ENCODE measurements around the gene FHOD3. TPM values are rescaled to one million over a fixed set of nuclear protein-coding genes. Genes with fewer than 3 reads are reported as not detected.

FHOD3 gene
- polyA plus RNA-seq, 2 of the 4 experiments (the other 2 are of a cell fraction) = 2.5 to 3.6 TPM

DNA sequence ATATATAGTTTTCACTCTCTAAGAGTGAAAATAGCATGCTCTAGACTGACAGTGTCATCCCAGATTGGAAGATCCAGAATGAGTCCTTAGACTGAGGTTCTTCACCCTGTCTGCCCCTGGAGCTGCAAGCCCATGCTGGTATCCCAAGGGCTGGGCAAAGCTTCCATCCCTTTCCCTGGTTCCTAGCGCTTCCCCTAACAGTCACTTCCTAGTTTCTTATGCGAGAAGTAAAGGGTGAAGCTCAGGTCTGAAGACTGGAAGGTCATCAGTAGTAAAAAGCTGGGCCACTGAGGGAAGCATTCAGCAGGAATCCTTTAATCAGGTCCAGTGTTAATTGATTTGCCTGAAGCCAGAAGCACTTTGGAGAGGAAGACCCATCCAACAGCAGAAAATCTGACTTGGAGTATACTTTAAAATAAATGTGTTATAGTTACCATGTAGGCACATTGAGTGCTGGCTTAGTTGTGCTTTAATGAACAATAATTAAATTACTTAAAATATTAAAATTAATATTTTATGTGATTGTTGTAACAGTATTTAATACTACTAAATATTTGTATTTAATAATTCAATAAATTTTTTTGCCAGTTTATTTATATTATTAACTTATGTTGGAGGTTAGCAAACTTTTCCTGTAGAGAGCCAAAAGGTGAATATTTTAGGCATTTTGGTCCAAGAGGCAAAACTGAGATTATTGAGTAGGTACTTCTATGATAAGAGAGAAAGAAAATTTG is 237.9 kb downstream of the FHOD3 start:
- Histone ChIP-seq H3K4me1 (no peaks in the 10 kb centered on the region), H3K9me3 (no peaks in the 10 kb centered on the region), H3K4me2 (no peak overlapping the region), H3K27ac (no peak overlapping the region), H3K4me3 (no peak overlapping the region)
- ChIA-PET CTCF (interaction anchor here (1.7 kb wide), 1 partner anchor 37 kb away, joined by 5 read pairs; no protein-coding TSS in a partner anchor), POLR2A (no interaction called here)
- TF ChIP-seq CHD4 (IDR thresholded peaks at IDR 0.05; ENCODE audit: borderline replicate concordance) = no peak
- 77% methylated on average over 2 of the region's 2 CpGs for WGBS (ENCODE audit: missing lambda C conversion rate)
- no peak for FAIRE-seq
- ATAC-seq = no peak
- DNase-seq (ENCODE audit: low read depth in 1 of 2, low spot score in 1 of 2) = no peak

DNA sequence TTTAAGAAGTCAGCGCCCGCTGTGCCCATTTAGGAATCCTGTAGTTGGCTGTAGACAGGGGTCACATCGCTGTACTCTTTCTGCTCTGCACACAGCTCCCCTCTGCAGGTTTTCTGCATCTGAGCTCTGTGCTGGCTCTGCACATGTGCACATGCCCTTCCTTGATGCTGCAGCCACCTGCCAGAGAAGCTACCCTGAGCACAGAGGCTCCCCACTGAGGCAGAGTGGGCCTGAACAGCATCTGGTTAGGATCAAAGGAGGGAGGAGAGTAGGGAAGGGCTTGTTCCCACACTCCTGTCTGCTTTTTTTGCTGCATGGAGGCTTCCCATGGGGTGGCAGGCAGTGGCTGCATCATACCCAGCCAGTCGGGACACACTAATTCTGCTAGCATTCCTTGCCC is 238.9 kb downstream of the FHOD3 start:
- H3K4me2 ChIP-seq = no peak overlapping the region
- H3K4me3 ChIP-seq = no peak overlapping the region
- POLR2A ChIA-PET = no interaction called here
- TF ChIP-seq RAD21 (conservative IDR thresholded peaks at IDR 0.05 in 1 of 2, IDR thresholded peaks at IDR 0.05 in 1 of 2) (no peak), EHF (CRISPR knock-in tag; IDR thresholded peaks at IDR 0.05) (no peak), KDM5A (IDR thresholded peaks at IDR 0.05) (no peak), NR3C1 (IDR thresholded peaks at IDR 0.05) (no peak), ZNF302 (CRISPR knock-in tag; IDR thresholded peaks at IDR 0.05) (no peak), EHMT2 (IDR thresholded peaks at IDR 0.05; ENCODE audit: low read depth) (no peak), PHF8 (IDR thresholded peaks at IDR 0.05; ENCODE audit: borderline replicate concordance, low read depth) (no peak), NFE2L2 (conservative IDR thresholded peaks at IDR 0.05; ENCODE audit: low read length) (no peak)
- TF ChIP-seq, protein P1, sequence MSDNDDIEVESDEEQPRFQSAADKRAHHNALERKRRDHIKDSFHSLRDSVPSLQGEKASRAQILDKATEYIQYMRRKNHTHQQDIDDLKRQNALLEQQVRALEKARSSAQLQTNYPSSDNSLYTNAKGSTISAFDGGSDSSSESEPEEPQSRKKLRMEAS (IDR thresholded peaks at IDR 0.05) = no peak
- TF ChIP-seq, protein P2, sequence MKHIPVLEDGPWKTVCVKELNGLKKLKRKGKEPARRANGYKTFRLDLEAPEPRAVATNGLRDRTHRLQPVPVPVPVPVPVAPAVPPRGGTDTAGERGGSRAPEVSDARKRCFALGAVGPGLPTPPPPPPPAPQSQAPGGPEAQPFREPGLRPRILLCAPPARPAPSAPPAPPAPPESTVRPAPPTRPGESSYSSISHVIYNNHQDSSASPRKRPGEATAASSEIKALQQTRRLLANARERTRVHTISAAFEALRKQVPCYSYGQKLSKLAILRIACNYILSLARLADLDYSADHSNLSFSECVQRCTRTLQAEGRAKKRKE (CRISPR knock-in tag; IDR thresholded peaks at IDR 0.05; ENCODE audit: low read depth) = no peak
- TF ChIP-seq, protein P3, sequence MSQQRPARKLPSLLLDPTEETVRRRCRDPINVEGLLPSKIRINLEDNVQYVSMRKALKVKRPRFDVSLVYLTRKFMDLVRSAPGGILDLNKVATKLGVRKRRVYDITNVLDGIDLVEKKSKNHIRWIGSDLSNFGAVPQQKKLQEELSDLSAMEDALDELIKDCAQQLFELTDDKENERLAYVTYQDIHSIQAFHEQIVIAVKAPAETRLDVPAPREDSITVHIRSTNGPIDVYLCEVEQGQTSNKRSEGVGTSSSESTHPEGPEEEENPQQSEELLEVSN (IDR thresholded peaks at IDR 0.05; ENCODE audit: borderline replicate concordance, low read depth) = no peak
- CTCF ChIA-PET = no interaction called here
- DNase-seq (ENCODE audit: low read depth in 1 of 2, low spot score in 1 of 2) (no peak), FAIRE-seq (no peak), ATAC-seq (no peak)
- no peak overlapping the region for H3K27ac ChIP-seq
- no peaks in the 10 kb centered on the region for H3K4me1 ChIP-seq
- 44% methylated on average over 4 of the region's 4 CpGs for WGBS (ENCODE audit: missing lambda C conversion rate)
- no peaks in the 10 kb centered on the region for H3K9me3 ChIP-seq

DNA sequence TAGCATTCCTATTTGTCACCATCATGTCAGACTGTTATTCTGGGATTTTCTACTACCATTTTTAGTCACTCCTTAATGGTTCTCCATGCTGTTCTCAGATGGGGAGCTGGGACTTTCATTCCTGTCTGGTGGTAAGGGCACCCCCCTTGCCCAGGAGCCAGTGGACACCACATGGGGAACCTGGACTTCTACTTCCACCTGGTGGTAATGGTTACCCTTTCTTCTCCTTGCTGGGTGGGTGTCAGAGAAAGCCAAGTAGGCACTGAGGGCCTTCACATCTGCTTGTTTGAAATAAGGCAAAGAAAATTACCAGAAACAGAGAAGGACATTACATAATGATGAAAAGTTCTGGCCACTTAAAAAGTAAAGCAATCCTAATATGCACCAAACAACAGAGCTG is 239.8 kb downstream of the FHOD3 start:
- POLR2A ChIA-PET = no interaction called here
- Histone ChIP-seq H3K4me2 (no peak overlapping the region), H3K4me1 (no peaks in the 10 kb centered on the region), H3K27ac (no peak overlapping the region), H3K4me3 (no peak overlapping the region), H3K9me3 (no peaks in the 10 kb centered on the region)
- no peak for TF ChIP-seq RFX5 (IDR thresholded peaks at IDR 0.05)
- no peak for TF ChIP-seq HOXB13 (CRISPR knock-in tag; IDR thresholded peaks at IDR 0.05; ENCODE audit: low read depth)
- TF ChIP-seq FOXS1 (CRISPR knock-in tag; IDR thresholded peaks at IDR 0.05) = no peak
- no peak for TF ChIP-seq KDM5A (IDR thresholded peaks at IDR 0.05)
- FAIRE-seq (no peak), ATAC-seq (no peak), DNase-seq (ENCODE audit: low read depth in 1 of 2, low spot score in 1 of 2) (no peak)
- CTCF ChIA-PET = interaction anchor here (0.7 kb wide), 1 partner anchor 27 kb away, joined by 5 read pairs; no protein-coding TSS in a partner anchor

DNA sequence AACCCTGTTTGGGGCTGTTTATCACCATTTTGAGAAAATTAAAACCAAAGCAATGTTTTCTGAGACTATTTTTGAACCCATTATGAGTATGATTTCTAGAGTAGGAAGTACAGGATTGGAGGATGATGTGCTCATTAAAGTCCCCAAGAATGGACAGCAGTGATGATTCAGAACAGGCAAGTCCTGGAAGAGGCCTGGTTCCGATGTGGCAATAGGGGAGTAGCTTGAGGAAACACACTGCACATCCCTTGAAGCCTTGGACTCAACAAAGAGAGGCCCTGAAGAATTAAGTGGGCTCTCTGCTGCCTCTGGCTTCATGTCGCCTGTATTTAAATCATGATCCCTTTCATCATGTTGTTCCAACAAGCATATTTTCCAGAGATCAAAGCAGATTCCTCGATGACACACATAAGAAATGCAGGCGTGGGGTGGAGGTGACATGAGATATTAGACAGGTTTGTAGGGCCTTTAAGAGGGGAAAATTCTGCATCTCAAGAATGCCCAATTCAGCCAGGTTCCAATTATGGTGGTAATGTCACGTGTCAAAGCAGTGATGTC is 242.2 kb downstream of the FHOD3 start:
- CTCF ChIA-PET = interaction anchor here (0.6 kb wide), 1 partner anchor 409 kb away, joined by 4 read pairs; no protein-coding TSS in a partner anchor
- no peak for FAIRE-seq
- DNase-seq (ENCODE audit: low read depth in 1 of 2, low spot score in 1 of 2) = no peak
- no peak for ATAC-seq
- Histone ChIP-seq H3K9me3 (no peaks in the 10 kb centered on the region), H3K4me1 (no peaks in the 10 kb centered on the region), H3K4me3 (no peak overlapping the region), H3K27ac (no peak overlapping the region), H3K4me2 (no peak overlapping the region)
- 50% methylated on average over 5 of the region's 5 CpGs for WGBS (ENCODE audit: missing lambda C conversion rate)
- POLR2A ChIA-PET = no interaction called here
- TF ChIP-seq, protein P4, sequence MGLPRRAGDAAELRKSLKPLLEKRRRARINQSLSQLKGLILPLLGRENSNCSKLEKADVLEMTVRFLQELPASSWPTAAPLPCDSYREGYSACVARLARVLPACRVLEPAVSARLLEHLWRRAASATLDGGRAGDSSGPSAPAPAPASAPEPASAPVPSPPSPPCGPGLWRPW (IDR thresholded peaks at IDR 0.05) = no peak
- TF ChIP-seq, protein P5, sequence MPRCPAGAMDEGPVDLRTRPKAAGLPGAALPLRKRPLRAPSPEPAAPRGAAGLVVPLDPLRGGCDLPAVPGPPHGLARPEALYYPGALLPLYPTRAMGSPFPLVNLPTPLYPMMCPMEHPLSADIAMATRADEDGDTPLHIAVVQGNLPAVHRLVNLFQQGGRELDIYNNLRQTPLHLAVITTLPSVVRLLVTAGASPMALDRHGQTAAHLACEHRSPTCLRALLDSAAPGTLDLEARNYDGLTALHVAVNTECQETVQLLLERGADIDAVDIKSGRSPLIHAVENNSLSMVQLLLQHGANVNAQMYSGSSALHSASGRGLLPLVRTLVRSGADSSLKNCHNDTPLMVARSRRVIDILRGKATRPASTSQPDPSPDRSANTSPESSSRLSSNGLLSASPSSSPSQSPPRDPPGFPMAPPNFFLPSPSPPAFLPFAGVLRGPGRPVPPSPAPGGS (IDR thresholded peaks at IDR 0.05) = no peak
- TF ChIP-seq HOXA7 (CRISPR knock-in tag; IDR thresholded peaks at IDR 0.05) = no peak
- TF ChIP-seq, protein P1 (IDR thresholded peaks at IDR 0.05) = no peak
- no peak for TF ChIP-seq SMC3 (IDR thresholded peaks at IDR 0.05)
- no peak for TF ChIP-seq KDM1A (IDR thresholded peaks at IDR 0.05; ENCODE audit: low read depth)
- TF ChIP-seq SREBF2 (IDR thresholded peaks at IDR 0.05) = no peak
- TF ChIP-seq NFE2L2 (conservative IDR thresholded peaks at IDR 0.05; ENCODE audit: low read length) = no peak
- no peak for TF ChIP-seq HOXB13 (CRISPR knock-in tag; IDR thresholded peaks at IDR 0.05; ENCODE audit: low read depth)
- TF ChIP-seq FOSB (CRISPR knock-in tag; IDR thresholded peaks at IDR 0.05) = no peak
- no peak for TF ChIP-seq TP53 (CRISPR knock-in tag; IDR thresholded peaks at IDR 0.05)
- no peak for TF ChIP-seq RCOR1 (IDR thresholded peaks at IDR 0.05; ENCODE audit: low read depth, low read length)
- no peak for TF ChIP-seq KDM5A (IDR thresholded peaks at IDR 0.05)
- no peak for TF ChIP-seq NR3C1 (IDR thresholded peaks at IDR 0.05)
- no peak for TF ChIP-seq BHLHE40 (IDR thresholded peaks at IDR 0.05; ENCODE audit: low read depth, low read length)
- TF ChIP-seq RNF2 (IDR thresholded peaks at IDR 0.05; ENCODE audit: borderline replicate concordance, low read depth) = no peak
